Endothelial cell (in vitro differentiated cells): ENCODE results near the gene PIP4K2C. TPM values are rescaled to one million over a fixed set of nuclear protein-coding genes. Genes with fewer than 3 reads are reported as not detected.

Experiments used
- DNase-seq: peaks from one replicate; pipeline ENCODE4 v3.0.0; 2021; ENCODE audit warnings: low spot score
- H3K27ac Mint-ChIP-seq: one replicate; pipeline ENCODE4 v1.8.0; 2021; ENCODE audit warnings: mixed read lengths, inconsistent platforms; ENCODE audit not compliant: unreplicated experiment
- H3K27me3 Mint-ChIP-seq: one replicate; pipeline ENCODE4 v1.8.0; 2021; ENCODE audit warnings: mild to moderate bottlenecking, moderate library complexity, mixed read lengths, inconsistent platforms; ENCODE audit not compliant: unreplicated experiment
- H3K36me3 Mint-ChIP-seq: one replicate; pipeline ENCODE4 v1.8.0; 2021; ENCODE audit warnings: mild to moderate bottlenecking, low read depth, mixed read lengths, inconsistent platforms; ENCODE audit not compliant: unreplicated experiment
- H3K4me1 Mint-ChIP-seq: one replicate; pipeline ENCODE4 v1.8.0; 2021; ENCODE audit warnings: mild to moderate bottlenecking, mixed read lengths, inconsistent platforms; ENCODE audit not compliant: unreplicated experiment
- H3K4me3 Mint-ChIP-seq: one replicate; pipeline ENCODE4 v1.8.0; 2021; ENCODE audit warnings: mild to moderate bottlenecking, mixed read lengths, inconsistent platforms; ENCODE audit not compliant: unreplicated experiment
- H3K9me3 Mint-ChIP-seq: one replicate; pipeline ENCODE4 v1.8.0; 2021; ENCODE audit warnings: mixed read lengths, inconsistent platforms; ENCODE audit not compliant: unreplicated experiment
- CTCF ChIP-seq: fragments of 200-600 bp; sonication (generic); IDR thresholded peaks from one replicate; pipeline ENCODE4 v1.5.0; 2021; ENCODE audit warnings: antibody characterized with exemption; ENCODE audit not compliant: unreplicated experiment
- total RNA-seq: library from RNA; stranded (reverse); fragmentation: NEBNext Ultra II Directional; extraction: Animal tissue kit (Norgen Biotek cat#: 25700); gene quantifications from one replicate; pipeline ENCODE4 v1.2.1, GENCODE V29; 2021; ENCODE audit not compliant: unreplicated experiment

Gene PIP4K2C
- total RNA-seq, 1 donor from 2014 or later, result 18.5 TPM

GRCh38 chr12:57627501-57628279 is 36.7 kb downstream of the PIP4K2C start:
- Mint-ChIP-seq H3K4me3 (no peak overlapping the region), H3K27ac (no peak overlapping the region), H3K4me1 (peaks cover 16% of the 10 kb centered on the region), H3K9me3 (no peaks in the 10 kb centered on the region), H3K27me3 (peaks cover 46% of the 10 kb centered on the region), H3K36me3 (peaks cover 6% of the 10 kb centered on the region)
- peak; percentile 38 for DNase-seq
- no peak for TF ChIP-seq CTCF

GRCh38 chr12:57628280-57629191 is 37.5 kb downstream of the PIP4K2C start:
- Mint-ChIP-seq H3K4me3 (no peak overlapping the region), H3K36me3 (no peaks in the 10 kb centered on the region), H3K27ac (no peak overlapping the region), H3K4me1 (peaks cover 11% of the 10 kb centered on the region), H3K27me3 (peaks cover 46% of the 10 kb centered on the region), H3K9me3 (no peaks in the 10 kb centered on the region)
- DNase-seq, result peak; percentile 2
- TF ChIP-seq CTCF, result no peak

GRCh38 chr12:57629897-57630471 is 39.0 kb downstream of the PIP4K2C start:
- H3K27me3 Mint-ChIP-seq, result peaks cover 35% of the 10 kb centered on the region
- DNase-seq, result peak; percentile 4
- no peak overlapping the region for H3K27ac Mint-ChIP-seq
- peaks cover 5% of the 10 kb centered on the region for H3K4me1 Mint-ChIP-seq
- no peaks in the 10 kb centered on the region for H3K36me3 Mint-ChIP-seq
- no peaks in the 10 kb centered on the region for H3K9me3 Mint-ChIP-seq
- TF ChIP-seq CTCF, result no peak
- no peak overlapping the region for H3K4me3 Mint-ChIP-seq

GRCh38 chr12:57630891-57631433 is 40.0 kb downstream of the PIP4K2C start:
- Mint-ChIP-seq H3K27me3 (peaks cover 27% of the 10 kb centered on the region), H3K9me3 (no peaks in the 10 kb centered on the region), H3K36me3 (no peaks in the 10 kb centered on the region), H3K4me1 (peaks cover 5% of the 10 kb centered on the region), H3K4me3 (no peak overlapping the region), H3K27ac (no peak overlapping the region)
- TF ChIP-seq CTCF, result no peak
- DNase-seq, result no peak
